IgD-negative memory B cell (primary cell): Measurements from ENCODE around the gene AKT1. TPM values are rescaled to one million over a fixed set of nuclear protein-coding genes. Genes with fewer than 3 reads are reported as not detected.

Source experiments
- H3K27ac Mint-ChIP-seq, 3 donors: one replicate each; pipeline ENCODE4 v1.8.0; 2020 to 2022; ENCODE audit warnings: mild to moderate bottlenecking in 3 of 3, mixed read lengths in 3 of 3, moderate library complexity in 1 of 3
- H3K27me3 Mint-ChIP-seq: one replicate; pipeline ENCODE4 v1.8.0; 2021; ENCODE audit warnings: mixed read lengths
- H3K36me3 Mint-ChIP-seq: one replicate; pipeline ENCODE4 v1.8.0; 2020; ENCODE audit warnings: mild to moderate bottlenecking, mixed read lengths
- H3K4me1 Mint-ChIP-seq, 3 donors: one replicate each; pipeline ENCODE4 v1.8.0; 2020 to 2022; ENCODE audit warnings: mixed read lengths in 3 of 3, mild to moderate bottlenecking in 1 of 3
- H3K4me3 Mint-ChIP-seq, 4 donors: one replicate each; pipeline ENCODE4 v1.8.0; 2020 to 2022; ENCODE audit warnings: mild to moderate bottlenecking in 4 of 4, mixed read lengths in 4 of 4, moderate library complexity in 3 of 4
- H3K9me3 Mint-ChIP-seq, 3 donors: one replicate each; pipeline ENCODE4 v1.8.0; 2020 to 2021; ENCODE audit warnings: mixed read lengths in 3 of 3, mild to moderate bottlenecking in 1 of 3
- polyA plus RNA-seq: library from polyadenylated mRNA; unstranded; fragments of 300-500 nt; fragmentation: Illumina TruSeq; gene quantifications from one replicate; pipeline ENCODE4 v1.2.3, GENCODE V29; 2021

AKT1 gene
- polyA plus RNA-seq, 1 donor from 2014 or later = 8.2 TPM

GRCh38 chr14:104805941-104806624, 10.5 kb upstream of the AKT1 start:
- Mint-ChIP-seq H3K27ac (no peak overlapping the region), H3K9me3 (no peaks in the 10 kb centered on the region), H3K4me1 (peaks cover 3 to 6% (median 5%) of the 10 kb centered on the region in 3 donors), H3K36me3 (no peaks in the 10 kb centered on the region), H3K4me3 (peak overlapping the region in 1 of 4 donors; percentile 28), H3K27me3 (no peaks in the 10 kb centered on the region)

DNA sequence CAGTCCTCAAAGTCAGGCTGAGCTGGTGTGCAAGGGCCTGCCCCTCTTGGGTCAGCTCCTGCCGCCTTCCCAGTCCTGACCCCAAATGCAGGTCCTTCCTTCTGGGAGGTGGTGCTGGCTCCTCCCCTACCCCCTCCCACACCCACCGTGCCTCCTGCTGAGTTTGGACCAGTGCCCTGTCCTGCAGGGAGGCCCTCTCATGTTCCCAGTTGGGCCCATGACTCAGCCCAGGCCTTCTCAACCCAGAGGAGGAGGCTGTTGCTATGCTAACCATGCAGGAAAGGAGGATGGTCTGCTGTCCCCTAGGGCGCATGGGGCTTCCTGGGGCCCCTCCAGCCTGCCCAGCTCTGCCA, 9.8 kb upstream of the AKT1 start:
- Mint-ChIP-seq H3K36me3 (no peaks in the 10 kb centered on the region), H3K27ac (no peak overlapping the region), H3K4me3 (no peak overlapping the region), H3K4me1 (peaks cover 3 to 6% (median 5%) of the 10 kb centered on the region in 3 donors), H3K27me3 (no peaks in the 10 kb centered on the region), H3K9me3 (no peaks in the 10 kb centered on the region)

DNA sequence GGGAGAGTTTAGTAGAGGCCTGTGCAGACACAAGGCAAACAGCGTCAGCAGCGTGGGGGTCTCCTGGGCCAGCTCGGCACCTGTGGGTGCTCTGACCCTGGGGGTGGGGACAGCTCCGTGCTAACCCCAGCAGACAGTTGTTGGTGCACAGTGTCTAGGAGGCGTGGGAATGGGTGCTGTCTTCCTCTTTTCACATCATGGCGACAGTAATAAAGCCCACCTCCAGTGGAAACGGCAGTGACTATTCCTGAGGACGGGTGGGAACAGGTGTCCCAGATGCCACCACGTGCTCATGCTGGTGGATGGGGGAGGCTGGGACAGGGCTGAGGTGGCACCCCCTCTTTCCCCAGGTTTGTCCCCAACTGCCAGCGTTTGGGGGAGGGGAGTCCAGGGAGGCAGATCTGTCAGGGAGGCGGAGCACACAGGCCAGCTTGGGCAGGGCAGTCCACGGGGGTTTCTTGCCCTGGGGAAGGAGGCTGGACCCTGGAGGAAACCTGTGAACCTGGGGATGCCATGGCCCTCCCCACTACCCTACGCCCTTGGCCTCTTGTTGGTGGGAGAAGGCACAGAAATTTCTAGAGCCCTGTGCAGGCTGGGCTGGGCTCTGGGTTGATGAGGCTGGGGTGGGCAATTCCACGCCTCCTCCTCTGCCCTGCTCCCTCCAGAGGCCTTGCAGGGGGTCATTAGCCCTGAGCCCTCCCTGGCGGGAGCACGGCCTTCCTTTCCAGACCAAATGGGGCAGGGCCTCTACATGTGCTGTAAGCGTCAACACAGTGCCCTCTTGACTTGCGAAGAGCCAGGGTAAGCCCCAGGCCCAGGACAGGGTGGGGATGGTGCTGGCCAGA, 9.2 kb upstream of the AKT1 start:
- Mint-ChIP-seq H3K36me3 (no peaks in the 10 kb centered on the region), H3K4me3 (peak overlapping the region in 1 of 4 donors; percentile 48), H3K27me3 (no peaks in the 10 kb centered on the region), H3K27ac (peak overlapping the region in 1 of 3 donors; percentile 91), H3K9me3 (no peaks in the 10 kb centered on the region), H3K4me1 (peaks cover 3 to 8% (median 6%) of the 10 kb centered on the region in 3 donors)

DNA sequence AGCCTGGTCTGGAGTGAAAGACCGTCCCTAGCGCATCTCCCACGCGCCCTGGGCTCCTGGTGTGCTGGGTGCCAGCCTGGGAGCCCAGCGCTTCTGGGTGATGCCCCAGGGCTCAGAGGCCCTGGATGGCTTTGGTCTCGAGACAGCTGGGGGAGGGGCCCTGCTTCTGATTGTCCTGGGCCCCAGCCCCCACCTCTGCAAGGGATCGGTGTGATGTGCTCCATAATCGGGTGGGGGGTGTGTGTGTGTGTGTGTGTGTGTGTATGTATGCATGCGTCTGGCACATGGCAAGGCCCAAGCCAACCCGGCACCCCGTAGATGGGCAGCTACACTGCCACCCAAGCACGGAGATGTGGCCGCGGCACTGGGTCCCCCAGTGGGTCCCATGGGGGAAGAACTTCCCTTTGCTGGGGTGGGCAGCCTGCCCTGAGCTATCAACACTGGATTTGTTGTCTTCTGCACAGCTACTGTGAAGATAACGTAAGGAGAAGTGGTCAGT, 8.4 kb upstream of the AKT1 start:
- Mint-ChIP-seq H3K27me3 (no peaks in the 10 kb centered on the region), H3K9me3 (no peaks in the 10 kb centered on the region), H3K4me1 (peaks cover 8 to 11% (median 11%) of the 10 kb centered on the region in 3 donors), H3K36me3 (no peaks in the 10 kb centered on the region), H3K27ac (peak overlapping the region in 1 of 3 donors; percentile 91), H3K4me3 (peak overlapping the region in 1 of 4 donors; percentile 48)

- Mint-ChIP-seq H3K4me1 (peaks cover 10 to 17% (median 11%) of the 10 kb centered on the region in 3 donors), H3K9me3 (no peaks in the 10 kb centered on the region), H3K4me3 (peak overlapping the region in 2 of 4 donors; percentile 23 to 48), H3K27ac (no peak overlapping the region), H3K36me3 (no peaks in the 10 kb centered on the region), H3K27me3 (no peaks in the 10 kb centered on the region)
Measured at GRCh38 chr14:104803280-104803911, 7.8 kb upstream of the AKT1 start.

DNA sequence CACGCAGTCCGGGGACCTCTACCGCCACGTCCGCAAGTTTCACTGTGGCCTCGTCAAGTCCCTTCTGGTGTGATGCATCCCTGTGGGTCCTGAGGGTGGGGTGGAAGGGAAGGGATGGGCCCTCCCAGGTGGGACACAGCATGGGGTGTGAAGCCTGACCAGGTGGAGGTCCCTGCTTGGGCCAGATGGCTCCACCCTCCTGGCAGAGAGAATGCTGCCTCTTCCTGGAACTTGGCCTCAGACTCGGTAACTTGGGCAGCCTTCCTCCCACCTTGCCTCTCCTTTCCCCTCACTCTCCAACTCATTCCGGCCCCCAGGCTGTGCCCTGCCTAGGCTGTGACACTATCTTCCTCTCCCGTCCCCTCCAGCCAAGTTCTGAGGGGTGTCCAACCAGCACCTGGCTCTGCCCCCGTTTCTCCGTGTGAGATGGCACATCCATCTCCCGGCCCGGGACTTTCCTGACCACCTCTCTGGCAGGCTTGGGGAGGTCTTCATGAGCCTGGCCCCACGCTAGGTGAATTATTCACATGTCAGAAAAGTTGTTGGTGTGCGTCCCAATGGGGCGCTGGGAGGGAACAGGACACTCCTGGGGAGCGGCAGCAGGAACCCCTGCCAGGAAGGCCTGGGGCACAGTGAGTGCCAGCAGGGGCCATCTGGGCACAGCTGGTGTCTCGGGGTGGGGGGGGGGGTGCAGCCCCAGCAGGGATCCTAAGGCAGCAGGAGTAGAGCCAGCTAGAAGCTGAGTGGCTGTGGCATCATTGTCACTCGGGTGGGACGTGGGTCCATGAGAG, 7.0 kb upstream of the AKT1 start:
- peak overlapping the region in 1 of 3 donors; percentile 35 for H3K27ac Mint-ChIP-seq
- no peaks in the 10 kb centered on the region for H3K27me3 Mint-ChIP-seq
- H3K4me3 Mint-ChIP-seq = peak overlapping the region in 2 of 4 donors; percentile 67 to 81
- peaks cover 10 to 18% (median 16%) of the 10 kb centered on the region in 3 donors for H3K4me1 Mint-ChIP-seq
- no peaks in the 10 kb centered on the region for H3K36me3 Mint-ChIP-seq
- H3K9me3 Mint-ChIP-seq = no peaks in the 10 kb centered on the region

DNA sequence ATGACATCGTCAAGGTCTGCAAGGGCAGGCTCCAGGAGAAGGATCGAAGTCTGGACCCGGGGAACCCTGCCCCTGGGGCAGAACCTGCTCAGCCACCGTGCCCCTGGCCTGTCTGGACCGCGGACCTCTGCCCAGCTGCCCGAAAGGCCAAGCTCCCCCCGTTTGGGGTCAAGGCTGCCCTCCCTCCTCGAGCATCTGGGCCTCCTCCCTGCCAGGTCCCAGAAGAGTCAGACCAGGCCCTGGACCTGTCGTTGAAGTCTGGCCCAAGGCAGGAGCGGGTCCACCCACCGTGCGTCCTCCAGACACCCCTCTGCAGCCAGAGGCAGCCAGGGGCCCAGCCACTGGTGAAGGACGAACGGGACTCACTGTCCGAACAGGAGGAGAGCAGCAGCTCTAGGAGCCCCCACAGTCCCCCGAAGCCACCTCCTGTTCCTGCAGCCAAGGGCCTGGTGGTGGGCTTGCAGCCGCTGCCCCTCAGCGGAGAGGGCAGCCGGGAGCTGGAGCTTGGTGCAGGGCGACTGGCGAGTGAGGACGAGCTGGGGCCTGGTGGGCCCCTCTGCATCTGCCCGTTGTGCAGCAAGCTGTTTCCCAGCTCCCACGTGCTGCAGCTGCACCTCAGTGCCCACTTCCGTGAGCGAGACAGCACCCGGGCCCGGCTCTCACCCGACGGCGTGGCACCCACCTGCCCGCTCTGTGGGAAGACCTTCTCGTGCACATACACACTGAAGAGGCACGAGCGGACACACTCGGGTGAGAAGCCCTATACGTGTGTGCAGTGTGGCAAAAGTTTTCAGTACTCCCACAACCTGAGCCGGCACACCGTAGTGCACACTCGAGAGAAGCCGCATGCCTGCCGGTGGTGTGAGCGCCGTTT, 6.2 kb upstream of the AKT1 start:
- H3K9me3 Mint-ChIP-seq = no peaks in the 10 kb centered on the region

DNA sequence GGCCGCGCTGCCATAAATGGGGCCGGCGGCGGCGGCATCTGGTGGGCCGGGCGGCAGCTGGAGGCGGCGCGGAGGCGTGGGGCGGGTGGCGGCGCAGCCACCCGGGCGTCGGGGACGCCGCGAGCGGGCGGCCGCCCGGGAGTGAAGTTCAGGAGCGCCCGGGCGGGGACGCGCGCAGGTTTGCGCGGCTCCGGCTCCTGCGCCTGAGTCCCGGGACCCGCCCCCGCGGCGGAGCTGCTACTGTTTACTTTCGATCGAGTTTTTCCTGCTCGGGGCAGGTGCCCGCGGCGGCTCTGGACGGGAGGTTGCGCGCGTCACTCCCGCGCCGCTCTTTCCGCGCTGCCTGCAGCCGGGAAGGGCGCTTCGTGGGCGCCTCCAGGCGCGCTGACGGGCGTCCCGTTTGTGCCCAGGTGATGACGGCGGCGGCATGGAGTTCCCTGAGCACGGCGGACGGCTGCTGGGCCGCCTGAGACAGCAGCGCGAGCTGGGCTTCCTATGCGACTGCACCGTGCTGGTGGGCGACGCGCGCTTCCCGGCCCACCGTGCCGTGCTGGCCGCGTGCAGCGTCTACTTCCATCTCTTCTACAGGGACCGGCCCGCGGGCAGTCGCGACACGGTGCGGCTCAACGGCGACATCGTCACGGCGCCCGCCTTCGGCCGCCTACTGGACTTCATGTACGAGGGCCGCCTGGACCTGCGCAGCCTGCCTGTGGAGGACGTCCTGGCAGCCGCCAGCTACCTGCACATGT, 5.4 kb upstream of the AKT1 start, which contains the start of gene ZBTB42:
Gene ZBTB42, plus strand, starts transcription at position 331 of the 749 bp plus-strand sequence. Its CDS starts 97 bp downstream, at position 428.
- Mint-ChIP-seq H3K27me3 (no peaks in the 10 kb centered on the region), H3K4me3 (peak within 1 kb of the TSS; percentile 82 to 96 (median 86)), H3K4me1 (peaks cover 18 to 20% (median 18%) of the 10 kb centered on the region in 3 donors)

More for the DNA sequence above, 6.2 kb upstream of the AKT1 start:
- Mint-ChIP-seq H3K4me3 (peak overlapping the region; percentile 82 to 96 (median 86)), H3K36me3 (no peaks in the 10 kb centered on the region), H3K4me1 (peaks cover 15 to 18% (median 16%) of the 10 kb centered on the region in 3 donors), H3K27ac (peak overlapping the region in 1 of 3 donors; percentile 86), H3K27me3 (no peaks in the 10 kb centered on the region)

GRCh38 chr14:104800015-104800770, 4.6 kb upstream of the AKT1 start:
- H3K9me3 Mint-ChIP-seq = no peaks in the 10 kb centered on the region
- H3K4me1 Mint-ChIP-seq = peaks cover 18 to 20% (median 18%) of the 10 kb centered on the region in 3 donors
- peak overlapping the region; percentile 71 to 93 (median 92) for H3K27ac Mint-ChIP-seq
- H3K36me3 Mint-ChIP-seq = no peaks in the 10 kb centered on the region
- H3K27me3 Mint-ChIP-seq = no peaks in the 10 kb centered on the region
- peak overlapping the region; percentile 55 to 91 (median 82) for H3K4me3 Mint-ChIP-seq

More for the DNA sequence above, 5.4 kb upstream of the AKT1 start, which contains the start of gene ZBTB42:
- Mint-ChIP-seq H3K9me3 (no peaks in the 10 kb centered on the region), H3K36me3 (no peaks in the 10 kb centered on the region), H3K27ac (peak within 1 kb of the TSS; percentile 86 to 93 (median 92))

GRCh38 chr14:104799244-104800014, 3.9 kb upstream of the AKT1 start:
- Mint-ChIP-seq H3K4me1 (peaks cover 19 to 22% (median 21%) of the 10 kb centered on the region in 3 donors), H3K9me3 (no peaks in the 10 kb centered on the region), H3K36me3 (no peaks in the 10 kb centered on the region), H3K27me3 (no peaks in the 10 kb centered on the region), H3K4me3 (peak overlapping the region; percentile 55 to 91 (median 82)), H3K27ac (peak overlapping the region; percentile 71 to 93 (median 92))

DNA sequence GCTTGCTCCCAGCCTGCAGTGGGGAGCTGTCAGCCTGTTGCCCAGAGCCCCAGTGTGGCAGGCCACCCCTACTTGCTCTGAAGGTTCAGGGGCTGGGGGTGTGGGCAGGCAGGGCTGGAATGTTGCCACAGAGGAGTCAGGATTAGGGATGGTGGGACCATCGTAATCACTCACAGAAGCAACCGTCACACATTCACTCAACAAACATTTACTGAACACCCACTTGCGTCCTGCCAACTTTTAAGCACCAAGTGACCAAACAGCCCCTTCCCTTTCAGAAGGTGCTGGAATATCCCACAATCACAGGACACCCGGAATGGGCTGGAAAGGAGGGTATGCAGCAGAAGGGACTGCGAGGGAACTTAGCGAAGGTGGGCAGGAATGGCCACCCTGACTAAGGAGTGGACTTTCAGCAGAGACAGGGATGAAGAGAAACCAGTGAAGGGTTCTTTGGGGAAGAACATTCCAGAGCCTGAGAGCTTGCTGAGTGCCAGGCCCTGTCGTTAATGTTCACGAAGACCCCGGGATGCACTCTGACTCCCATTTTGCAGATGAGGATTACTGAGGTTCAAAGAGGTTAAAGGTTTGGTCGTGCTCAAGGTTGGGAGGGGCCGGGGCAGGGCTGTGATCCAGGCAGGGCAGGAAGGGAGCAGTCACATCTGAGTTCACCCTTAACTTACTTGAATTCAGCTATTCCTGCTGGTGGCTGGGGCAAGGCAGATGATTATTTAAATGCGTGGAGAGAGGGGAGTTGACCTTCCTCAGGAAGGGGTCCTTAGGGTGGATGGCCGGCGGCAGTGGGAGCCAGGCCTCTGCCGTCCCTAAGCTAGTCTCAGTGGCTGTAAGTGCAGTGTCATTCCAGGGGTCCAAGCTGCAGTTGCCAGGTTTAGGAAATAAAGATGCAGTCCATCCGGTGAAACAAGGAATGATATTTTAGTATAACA, 3.0 kb upstream of the AKT1 start:
- Mint-ChIP-seq H3K27me3 (no peaks in the 10 kb centered on the region), H3K27ac (peak overlapping the region; percentile 71 to 93 (median 92)), H3K9me3 (no peaks in the 10 kb centered on the region), H3K4me1 (peaks cover 23 to 26% (median 25%) of the 10 kb centered on the region in 3 donors), H3K36me3 (no peaks in the 10 kb centered on the region), H3K4me3 (peak overlapping the region in 3 of 4 donors; percentile 25 to 82 (median 81))
